CD4-positive, alpha-beta T cell (primary cell): ENCODE results near the gene TMPRSS3. TPM values are rescaled to one million over a fixed set of nuclear protein-coding genes. Genes with fewer than 3 reads are reported as not detected.
A peak's percentile ranks its signal among the peaks of the same experiment; 100 is the strongest.

Experiments used
- ATAC-seq: fragments of 200-7000 bp; cut with Tn5 transposase; one replicate; pipeline ENCODE4 v1.10.0; 2022; ENCODE audit warnings: mild to moderate bottlenecking; ENCODE audit not compliant: poor library complexity
- CTCF ChIA-PET: fragments of 350-600 bp; sonication (Branson Sonifier 250); formaldehyde crosslinking; loops from one replicate; lab custom pipeline; 2021; ENCODE audit warnings: antibody characterized with exemption, inconsistent platforms; lab: Charles Lee
- POLR2A ChIA-PET: fragments of 350-600 bp; sonication (Branson Sonifier 250); formaldehyde crosslinking; loops from one replicate; lab custom pipeline; 2021; ENCODE audit warnings: antibody characterized with exemption, inconsistent platforms; lab: Charles Lee
- DNase-seq, 14 experiments: peaks; one replicate each; pipeline ENCODE4 v3.0.0-alpha.2; 2013 to 2020; ENCODE audit warnings: mixed read lengths in 2 of 14
- H3K27ac ChIP-seq, 2 donors: one replicate each; pipeline versions ENCODE4 v1.5.1 to v1.7.0; 2013; ENCODE audit warnings: low read length in 2 of 2, low read depth in 1 of 2, mild to moderate bottlenecking in 1 of 2
- H3K27me3 ChIP-seq, 2 experiments: 1 replicate in 1 of 2; 2 replicates in 1 of 2; pipeline versions ENCODE4 v1.6.1 to v1.7.0; 2013; ENCODE audit warnings: low read length in 2 of 2, control low read depth in 1 of 2, mild to moderate bottlenecking in 1 of 2, moderate library complexity in 1 of 2; ENCODE audit not compliant: insufficient read depth in 2 of 2, control insufficient read depth in 1 of 2
- H3K36me3 ChIP-seq: one replicate; pipeline ENCODE4 v1.6.1; 2013; ENCODE audit warnings: low read length, control low read depth; ENCODE audit not compliant: insufficient read depth
- H3K4me1 ChIP-seq: one replicate; pipeline ENCODE4 v1.6.1; 2013; ENCODE audit warnings: low read length, control low read depth; ENCODE audit not compliant: insufficient read depth
- H3K4me3 ChIP-seq: one replicate; pipeline ENCODE4 v1.5.1; 2013; ENCODE audit warnings: mild to moderate bottlenecking, low read length, moderate library complexity
- H3K9me3 ChIP-seq, 2 experiments: 1 replicate in 1 of 2; 2 replicates in 1 of 2; pipeline versions ENCODE4 v1.6.1 to v1.7.0; 2013; ENCODE audit warnings: low read length in 2 of 2, mild to moderate bottlenecking in 2 of 2, control low read depth in 1 of 2, moderate library complexity in 1 of 2; ENCODE audit not compliant: control insufficient read depth in 1 of 2, insufficient read depth in 1 of 2
- H3K27ac Mint-ChIP-seq: one replicate; pipeline ENCODE4 v1.8.0; 2020; ENCODE audit warnings: mixed read lengths
- H3K27me3 Mint-ChIP-seq: one replicate; pipeline ENCODE4 v1.8.0; 2021; ENCODE audit warnings: mixed read lengths
- H3K36me3 Mint-ChIP-seq: one replicate; pipeline ENCODE4 v1.8.0; 2021; ENCODE audit warnings: low read depth, mixed read lengths
- H3K4me1 Mint-ChIP-seq: one replicate; pipeline ENCODE4 v1.8.0; 2021; ENCODE audit warnings: low read depth, mixed read lengths
- H3K4me3 Mint-ChIP-seq: one replicate; pipeline ENCODE4 v1.8.0; 2020; ENCODE audit warnings: mild to moderate bottlenecking, mixed read lengths
- H3K9me3 Mint-ChIP-seq: one replicate; pipeline ENCODE4 v1.8.0; 2020; ENCODE audit warnings: mixed read lengths
- CTCF ChIP-seq: fragments of 200-600 bp; IDR thresholded peaks from one replicate; pipeline ENCODE4 v1.8.0; 2022; ENCODE audit warnings: antibody characterized with exemption, mild to moderate bottlenecking
- intact Hi-C, 2 experiments: fragments of 100-400 bp; cut with DNase I in 1 of 2; cut with micrococcal nuclease in 1 of 2; formaldehyde crosslinking; loops; one replicate each; pipeline versions ENCODE4 v1.15.1 to v1.9.0; 2023 to 2025; cut with DNase I, micrococcal nuclease
- total RNA-seq, 174 experiments: library from RNA in 2 of 174; stranded (reverse) in 2 of 174; gene quantifications; one replicate each; pipeline ENCODE4 v1.2.3 and lab custom pipeline; 2021 to 2026

Gene TMPRSS3
- total RNA-seq, 2 experiments from 2014 or later, result 1.5 TPM

GRCh38 chr21:42406866-42407265 lies 11.0 kb upstream of the TMPRSS3 start:
- Histone ChIP-seq H3K27ac (peak overlapping the region; percentile 79 to 85), H3K27me3 (no peaks in the 10 kb centered on the region), H3K36me3 (peaks cover 50% of the 10 kb centered on the region), H3K9me3 (peaks cover 0 to 2% of the 10 kb centered on the region in 2 experiments), H3K4me3 (peak overlapping the region; percentile 78), H3K4me1 (peaks cover 71% of the 10 kb centered on the region)
- Mint-ChIP-seq H3K36me3 (peaks cover 44% of the 10 kb centered on the region), H3K9me3 (peaks cover 2% of the 10 kb centered on the region), H3K27me3 (no peaks in the 10 kb centered on the region), H3K4me3 (peak overlapping the region; percentile 92), H3K4me1 (peaks cover 66% of the 10 kb centered on the region), H3K27ac (peak overlapping the region; percentile 96)
- DNase-seq (no peak), ATAC-seq (no peak)
- TF ChIP-seq CTCF, result no peak
- ChIA-PET POLR2A (interaction anchor here (5.8 kb wide), 1 partner anchor 14 kb away, joined by 208 read pairs; no protein-coding TSS in a partner anchor), CTCF (no interaction called here)
- intact Hi-C loops, result loop anchor here (1.0 to 2.0 kb wide), 2 partner anchors 8 to 18 kb away; no protein-coding TSS in a partner anchor

DNA sequence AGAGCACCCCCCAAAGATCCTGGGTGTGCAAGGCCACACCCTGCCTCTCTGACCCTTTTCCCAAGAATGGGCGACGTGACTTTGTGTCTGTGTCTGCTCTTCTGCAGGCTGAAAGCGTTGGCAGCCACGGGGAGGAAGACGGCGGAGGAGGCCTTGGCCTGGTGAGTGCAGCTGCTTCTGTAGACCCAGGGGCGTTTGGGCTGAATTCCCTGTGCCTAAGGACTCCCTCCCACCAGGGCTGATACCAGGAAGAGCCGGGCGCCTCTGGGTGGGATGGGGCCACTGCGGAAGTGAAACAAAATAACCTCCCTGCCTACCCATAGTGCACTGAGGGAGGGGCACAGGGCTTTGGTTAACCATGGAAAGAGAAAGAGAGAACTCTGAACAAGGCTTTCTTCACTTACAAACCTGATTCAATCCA lies 10.4 kb upstream of the TMPRSS3 start:
- Histone ChIP-seq H3K27ac (peak overlapping the region; percentile 79 to 85), H3K4me3 (peak overlapping the region; percentile 78), H3K27me3 (no peaks in the 10 kb centered on the region), H3K4me1 (peaks cover 70% of the 10 kb centered on the region), H3K9me3 (peaks cover 0 to 8% of the 10 kb centered on the region in 2 experiments), H3K36me3 (peaks cover 43% of the 10 kb centered on the region)
- ChIA-PET CTCF (no interaction called here), POLR2A (interaction anchor here (0.6 to 5.8 kb wide), 3 partner anchors 15 to 492 kb away, joined by 3 to 208 read pairs (median 4); no protein-coding TSS in a partner anchor)
- Mint-ChIP-seq H3K36me3 (peaks cover 44% of the 10 kb centered on the region), H3K4me3 (peak overlapping the region; percentile 92), H3K27me3 (no peaks in the 10 kb centered on the region), H3K9me3 (peaks cover 7% of the 10 kb centered on the region), H3K27ac (peak overlapping the region; percentile 96), H3K4me1 (peaks cover 72% of the 10 kb centered on the region)
- DNase-seq (peak in 13 of 14 experiments; percentile 21 to 86 (median 41)), ATAC-seq (peak; percentile 53)
- TF ChIP-seq CTCF, result no peak
- intact Hi-C loops, result loop anchor here (1.0 to 2.0 kb wide), 2 partner anchors 9 to 19 kb away; no protein-coding TSS in a partner anchor

GRCh38 chr21:42405064-42406013 lies 9.5 kb upstream of the TMPRSS3 start:
- H3K4me1 ChIP-seq, result peaks cover 70% of the 10 kb centered on the region
- ATAC-seq, result no peak

More at GRCh38 chr21:42405064-42406013, 9.5 kb upstream of the TMPRSS3 start:
- intact Hi-C loops, result loop anchor here (1.0 to 2.0 kb wide), 2 partner anchors 10 to 19 kb away; no protein-coding TSS in a partner anchor
- Histone ChIP-seq H3K9me3 (peaks cover 0 to 8% of the 10 kb centered on the region in 2 experiments), H3K36me3 (peaks cover 34% of the 10 kb centered on the region), H3K27ac (peak overlapping the region; percentile 79 to 85), H3K4me3 (peak overlapping the region; percentile 78), H3K27me3 (no peaks in the 10 kb centered on the region)
- Mint-ChIP-seq H3K36me3 (peaks cover 44% of the 10 kb centered on the region), H3K27me3 (no peaks in the 10 kb centered on the region), H3K4me1 (peaks cover 79% of the 10 kb centered on the region), H3K4me3 (peak overlapping the region; percentile 92), H3K27ac (peak overlapping the region; percentile 96), H3K9me3 (peaks cover 7% of the 10 kb centered on the region)
- TF ChIP-seq CTCF, result no peak
- DNase-seq, result peak in 1 of 14 experiments; percentile 36
- POLR2A ChIA-PET, result interaction anchor here (0.6 to 5.8 kb wide), 14 partner anchors 8 to 493 kb away, joined by 3 to 208 read pairs (median 6); partner anchors contain the start of genes SLC37A1 and TMPRSS3
- CTCF ChIA-PET, result interaction anchor here (0.9 to 3.2 kb wide), 5 partner anchors 9 to 24 kb away, joined by 3 to 11 read pairs (median 4); no protein-coding TSS in a partner anchor
